Measurements from ENCODE around the gene IFNL3. TPM values are rescaled to one million over a fixed set of nuclear protein-coding genes. Genes with fewer than 3 reads are reported as not detected.
"Not testable (repeated sequence)": the region's sequence is repeated elsewhere in the genome, so short reads cannot be mapped to it uniquely, and the experiment has no call there.

The IFNL3 gene
- not detected for total RNA-seq

- H3K9me3 Mint-ChIP-seq; H3K36me3 Mint-ChIP-seq (ENCODE audit: low read depth); CTCF ChIA-PET; H3K4me3 Mint-ChIP-seq; H3K4me1 Mint-ChIP-seq; POLR2A ChIA-PET; DNase-seq; H3K27me3 Mint-ChIP-seq; H3K27ac Mint-ChIP-seq: not testable (repeated sequence)
Measured at GRCh38 chr19:39244410-39245100, at the start of gene IFNL3. TSS of gene IFNL3 (minus strand) at chr19:39245006. CDS start at chr19:39244967, 39 bp downstream.

- CTCF ChIA-PET = no interaction called here
- no peak for DNase-seq
- H3K9me3 Mint-ChIP-seq = no peaks in the 10 kb centered on the region
- H3K4me1 Mint-ChIP-seq = peaks cover 23% of the 10 kb centered on the region
- no peak overlapping the region for H3K4me3 Mint-ChIP-seq
- H3K27me3 Mint-ChIP-seq = peaks cover 21% of the 10 kb centered on the region
- POLR2A ChIA-PET = no interaction called here
- H3K27ac Mint-ChIP-seq = no peak overlapping the region
- no peaks in the 10 kb centered on the region for H3K36me3 Mint-ChIP-seq (ENCODE audit: low read depth)
Measured at GRCh38 chr19:39293394-39293793, 48.6 kb upstream of the IFNL3 start.

GRCh38 chr19:39284032-39284431 lies 39.2 kb upstream of the IFNL3 start:
- peaks cover 2% of the 10 kb centered on the region for H3K9me3 Mint-ChIP-seq
- POLR2A ChIA-PET = no interaction called here
- no peak for DNase-seq
- no peak overlapping the region for H3K4me3 Mint-ChIP-seq
- H3K36me3 Mint-ChIP-seq (ENCODE audit: low read depth) = no peaks in the 10 kb centered on the region
- H3K27ac Mint-ChIP-seq = no peak overlapping the region
- H3K4me1 Mint-ChIP-seq = no peaks in the 10 kb centered on the region
- peaks cover 38% of the 10 kb centered on the region for H3K27me3 Mint-ChIP-seq
- CTCF ChIA-PET = no interaction called here

GRCh38 chr19:39282021-39282420 lies 37.2 kb upstream of the IFNL3 start:
- peaks cover 30% of the 10 kb centered on the region for H3K27me3 Mint-ChIP-seq
- ChIA-PET CTCF (no interaction called here), POLR2A (no interaction called here)
- no peaks in the 10 kb centered on the region for H3K4me1 Mint-ChIP-seq
- H3K4me3 Mint-ChIP-seq = no peak overlapping the region
- H3K9me3 Mint-ChIP-seq = peaks cover 2% of the 10 kb centered on the region
- DNase-seq = no peak
- no peaks in the 10 kb centered on the region for H3K36me3 Mint-ChIP-seq (ENCODE audit: low read depth)
- no peak overlapping the region for H3K27ac Mint-ChIP-seq

- H3K4me3 Mint-ChIP-seq = no peak overlapping the region
- H3K27ac Mint-ChIP-seq = no peak overlapping the region
- DNase-seq = no peak
- H3K9me3 Mint-ChIP-seq = no peaks in the 10 kb centered on the region
- POLR2A ChIA-PET = no interaction called here
- H3K36me3 Mint-ChIP-seq (ENCODE audit: low read depth) = no peaks in the 10 kb centered on the region
- peaks cover 17% of the 10 kb centered on the region for H3K27me3 Mint-ChIP-seq
- H3K4me1 Mint-ChIP-seq = no peaks in the 10 kb centered on the region
- CTCF ChIA-PET = interaction anchor here (0.6 kb wide), 1 partner anchor 989 kb away, joined by 4 read pairs; no protein-coding TSS in a partner anchor
Measured at GRCh38 chr19:39277598-39277997, 32.8 kb upstream of the IFNL3 start.

GRCh38 chr19:39276740-39277139 lies 31.9 kb upstream of the IFNL3 start:
- ChIA-PET CTCF (no interaction called here), POLR2A (no interaction called here)
- no peak for DNase-seq
- Mint-ChIP-seq H3K9me3 (no peaks in the 10 kb centered on the region), H3K4me1 (no peaks in the 10 kb centered on the region), H3K36me3 (ENCODE audit: low read depth) (no peaks in the 10 kb centered on the region), H3K27ac (no peak overlapping the region), H3K27me3 (peaks cover 12% of the 10 kb centered on the region), H3K4me3 (no peak overlapping the region)

- no peaks in the 10 kb centered on the region for H3K36me3 Mint-ChIP-seq (ENCODE audit: low read depth)
Measured at GRCh38 chr19:39275578-39275977, 30.8 kb upstream of the IFNL3 start.

GRCh38 chr19:39273859-39274258 lies 29.1 kb upstream of the IFNL3 start:
- H3K4me3 Mint-ChIP-seq; H3K4me1 Mint-ChIP-seq; H3K36me3 Mint-ChIP-seq (ENCODE audit: low read depth); H3K9me3 Mint-ChIP-seq; DNase-seq; H3K27ac Mint-ChIP-seq: not testable (repeated sequence)
- POLR2A ChIA-PET = interaction anchor here (0.7 kb wide), 1 partner anchor 172 kb away, joined by 3 read pairs; the partner anchor contains the start of gene SUPT5H
- H3K27me3 Mint-ChIP-seq = peaks cover 11% of the 10 kb centered on the region
- CTCF ChIA-PET = interaction anchor here (0.6 kb wide), 1 partner anchor 470 kb away, joined by 4 read pairs; no protein-coding TSS in a partner anchor

More at GRCh38 chr19:39275578-39275977, 30.8 kb upstream of the IFNL3 start:
- no peak for DNase-seq
- Mint-ChIP-seq H3K27me3 (peaks cover 16% of the 10 kb centered on the region), H3K9me3 (no peaks in the 10 kb centered on the region), H3K4me3 (no peak overlapping the region), H3K27ac (no peak overlapping the region), H3K4me1 (no peaks in the 10 kb centered on the region)
- ChIA-PET POLR2A (no interaction called here), CTCF (no interaction called here)

- no peak overlapping the region for H3K27ac Mint-ChIP-seq
- H3K4me3 Mint-ChIP-seq = no peak overlapping the region
- no peaks in the 10 kb centered on the region for H3K9me3 Mint-ChIP-seq
- ChIA-PET CTCF (no interaction called here), POLR2A (no interaction called here)
- H3K36me3 Mint-ChIP-seq (ENCODE audit: low read depth) = no peaks in the 10 kb centered on the region
- peaks cover 14% of the 10 kb centered on the region for H3K27me3 Mint-ChIP-seq
- H3K4me1 Mint-ChIP-seq = no peaks in the 10 kb centered on the region
- no peak for DNase-seq
Measured at GRCh38 chr19:39270036-39270871, 25.4 kb upstream of the IFNL3 start.

- DNase-seq; H3K4me1 Mint-ChIP-seq; H3K27ac Mint-ChIP-seq; H3K4me3 Mint-ChIP-seq; POLR2A ChIA-PET; H3K9me3 Mint-ChIP-seq; CTCF ChIA-PET; H3K36me3 Mint-ChIP-seq (ENCODE audit: low read depth): not testable (repeated sequence)
- peaks cover 17% of the 10 kb centered on the region for H3K27me3 Mint-ChIP-seq
Measured at GRCh38 chr19:39269369-39269768, 24.6 kb upstream of the IFNL3 start.

- CTCF ChIA-PET; DNase-seq; H3K4me3 Mint-ChIP-seq; H3K36me3 Mint-ChIP-seq (ENCODE audit: low read depth); H3K4me1 Mint-ChIP-seq; POLR2A ChIA-PET; H3K9me3 Mint-ChIP-seq; H3K27ac Mint-ChIP-seq: not testable (repeated sequence)
- peaks cover 23% of the 10 kb centered on the region for H3K27me3 Mint-ChIP-seq
Measured at GRCh38 chr19:39268531-39269223, 23.9 kb upstream of the IFNL3 start.

GRCh38 chr19:39268085-39268484 lies 23.3 kb upstream of the IFNL3 start, which contains the start of gene IFNL2:
TSS of gene IFNL2 (plus strand) at chr19:39268396. CDS start at chr19:39268569, 173 bp downstream.
- POLR2A ChIA-PET; H3K9me3 Mint-ChIP-seq; H3K27ac Mint-ChIP-seq; H3K4me1 Mint-ChIP-seq; H3K36me3 Mint-ChIP-seq (ENCODE audit: low read depth); H3K4me3 Mint-ChIP-seq; DNase-seq; CTCF ChIA-PET: not testable (repeated sequence)
- peaks cover 29% of the 10 kb centered on the region for H3K27me3 Mint-ChIP-seq

GRCh38 chr19:39265321-39265916 lies 20.6 kb upstream of the IFNL3 start:
- no peaks in the 10 kb centered on the region for H3K9me3 Mint-ChIP-seq
- H3K36me3 Mint-ChIP-seq (ENCODE audit: low read depth) = no peaks in the 10 kb centered on the region
- POLR2A ChIA-PET = no interaction called here
- CTCF ChIA-PET = no interaction called here
- no peak overlapping the region for H3K27ac Mint-ChIP-seq
- H3K4me1 Mint-ChIP-seq = no peaks in the 10 kb centered on the region
- H3K27me3 Mint-ChIP-seq = peaks cover 43% of the 10 kb centered on the region
- no peak for DNase-seq
- no peak overlapping the region for H3K4me3 Mint-ChIP-seq

All from activated CD4-positive, alpha-beta memory T cell treated with anti-CD3 and anti-CD28 coated beads, Interleukin-2, amount 10 ng/mL, durations not matched to agents 7 days and 5 days (primary cell).